ENCODE data around the gene MSL1. TPM values are rescaled to one million over a fixed set of nuclear protein-coding genes. Genes with fewer than 3 reads are reported as not detected.
A peak's percentile ranks its signal among the peaks of the same experiment; 100 is the strongest.

Gene MSL1
- polyA plus RNA-seq, 4 donors, result 53.1 to 120 (median 69.3) TPM

DNA sequence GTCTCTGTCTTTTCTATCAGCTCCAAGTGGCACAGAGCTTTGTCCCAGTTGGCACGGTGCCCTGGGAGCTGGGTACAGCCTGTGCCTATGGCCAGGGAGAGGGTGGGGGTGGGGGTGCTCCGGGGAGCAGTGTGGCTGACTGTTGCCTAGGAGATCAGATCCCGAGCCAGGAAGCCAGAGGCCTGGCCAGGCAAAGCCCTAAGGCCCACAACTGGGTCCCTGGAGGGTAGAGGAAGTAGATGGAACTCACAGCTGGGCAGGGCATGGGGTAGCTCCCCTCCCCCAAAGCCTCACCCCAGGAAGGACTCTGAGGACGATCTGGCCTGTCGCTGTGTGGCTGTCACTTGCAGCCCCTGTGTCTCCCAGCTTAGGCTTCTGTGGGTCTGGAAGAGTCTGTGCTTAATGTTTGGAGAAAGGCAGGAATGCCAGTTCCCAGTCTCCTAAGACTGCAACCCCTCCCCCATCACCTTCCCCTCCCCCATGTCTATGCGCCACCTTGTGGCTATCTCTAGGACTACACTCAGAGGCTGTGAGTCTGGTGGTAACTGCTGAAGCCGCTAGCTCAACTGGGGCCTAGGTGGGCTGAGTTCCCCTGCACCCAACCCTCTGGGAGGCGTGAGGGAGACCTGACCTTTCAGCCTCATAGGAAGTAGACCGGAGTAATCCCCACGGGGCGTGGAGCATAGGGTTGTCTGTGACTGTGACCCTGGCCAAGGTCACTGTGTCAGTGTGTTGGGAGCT is 46.4 kb upstream of the MSL1 start:
- WGBS, 3 donors, result 4 to 10% (median 7%) methylated on average over 11 of the region's 11 CpGs
- no peaks in the 10 kb centered on the region for H3K27me3 ChIP-seq (ENCODE audit: control insufficient read depth in 3 of 3, insufficient read depth in 3 of 3, low read length in 3 of 3)
- peaks cover 0 to 78% (median 2%) of the 10 kb centered on the region in 3 donors for H3K36me3 ChIP-seq (ENCODE audit: control insufficient read depth in 3 of 3, insufficient read depth in 2 of 3, low read depth in 1 of 3, low read length in 3 of 3)
- peak overlapping the region; percentile 90 to 99 (median 97) for H3K27ac ChIP-seq (ENCODE audit: low read depth in 1 of 3, low read length in 2 of 3)
- DNase-seq (peak; percentile 86 to 93), FAIRE-seq (no peak)
- H3K9me3 ChIP-seq (ENCODE audit: control insufficient read depth in 2 of 2, insufficient read depth in 1 of 2, low read depth in 1 of 2, low read length in 1 of 2), result no peaks in the 10 kb centered on the region
- H3K4me3 ChIP-seq (ENCODE audit: low read depth in 1 of 3, low read length in 3 of 3), result no peak overlapping the region
- H3K4me1 ChIP-seq (ENCODE audit: control insufficient read depth in 3 of 3, insufficient read depth in 2 of 3, low read depth in 1 of 3, low read length in 2 of 3), result peaks cover 8 to 62% (median 16%) of the 10 kb centered on the region in 3 donors

DNA sequence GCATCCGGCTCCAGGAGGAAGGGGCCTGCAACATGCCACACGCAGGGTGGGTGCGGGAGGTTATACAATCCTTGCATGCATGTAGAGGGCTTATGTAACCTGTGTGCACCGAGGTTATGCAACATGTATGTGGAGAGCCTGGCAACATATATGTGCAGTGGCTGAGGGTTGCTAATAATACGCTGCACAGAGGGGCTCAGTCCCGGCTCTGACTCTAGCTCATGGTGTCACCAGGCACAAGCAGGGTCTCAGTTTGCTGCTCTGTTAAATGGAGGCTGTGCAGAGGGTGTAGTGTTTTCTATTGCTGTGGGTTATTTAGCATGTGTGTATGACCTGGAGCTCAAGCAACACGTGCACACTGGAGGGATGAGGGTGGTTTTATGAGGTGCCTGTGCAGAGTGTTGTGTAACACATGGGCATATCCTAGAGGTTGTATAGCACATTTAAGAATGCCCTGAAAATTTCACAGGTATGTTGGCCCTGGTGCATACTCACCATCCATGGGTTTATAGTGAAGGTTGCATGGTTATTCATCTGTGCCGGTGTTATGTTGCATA is 45.8 kb upstream of the MSL1 start:
- Histone ChIP-seq H3K4me3 (ENCODE audit: low read depth in 1 of 3, low read length in 3 of 3) (no peak overlapping the region), H3K27ac (ENCODE audit: low read depth in 1 of 3, low read length in 2 of 3) (peak overlapping the region; percentile 90 to 99 (median 97)), H3K36me3 (ENCODE audit: control insufficient read depth in 3 of 3, insufficient read depth in 2 of 3, low read depth in 1 of 3, low read length in 3 of 3) (peaks cover 0 to 83% (median 2%) of the 10 kb centered on the region in 3 donors), H3K4me1 (ENCODE audit: control insufficient read depth in 3 of 3, insufficient read depth in 2 of 3, low read depth in 1 of 3, low read length in 2 of 3) (peaks cover 5 to 56% (median 10%) of the 10 kb centered on the region in 3 donors), H3K9me3 (ENCODE audit: control insufficient read depth in 2 of 2, insufficient read depth in 1 of 2, low read depth in 1 of 2, low read length in 1 of 2) (no peaks in the 10 kb centered on the region), H3K27me3 (ENCODE audit: control insufficient read depth in 3 of 3, insufficient read depth in 3 of 3, low read length in 3 of 3) (no peaks in the 10 kb centered on the region)
- no peak for FAIRE-seq
- 38 to 49% (median 38%) methylated on average over 8 of the region's 8 CpGs for WGBS, 3 donors
- peak in 1 of 2 donors; percentile 38 for DNase-seq

DNA sequence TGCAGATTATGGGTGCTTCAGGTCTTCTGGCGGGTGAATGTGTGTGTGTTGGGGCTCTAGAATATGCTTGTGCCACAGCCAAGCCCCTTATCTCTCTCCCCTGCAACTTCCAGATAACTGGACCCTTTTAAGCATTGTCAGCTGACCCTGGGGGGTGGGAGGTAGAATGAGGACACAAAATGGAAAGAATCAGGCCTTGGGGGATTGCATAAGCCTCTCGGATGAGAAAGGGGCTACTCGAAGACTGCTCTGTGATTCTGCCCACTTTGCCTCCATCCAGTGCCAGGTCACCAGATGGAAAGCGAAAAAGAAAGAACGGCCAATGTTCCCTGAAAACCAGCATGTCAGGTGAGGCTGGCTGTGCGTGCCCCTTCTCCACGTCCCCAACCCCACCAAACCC is 45.2 kb upstream of the MSL1 start:
- no peaks in the 10 kb centered on the region for H3K27me3 ChIP-seq (ENCODE audit: control insufficient read depth in 3 of 3, insufficient read depth in 3 of 3, low read length in 3 of 3)
- H3K4me1 ChIP-seq (ENCODE audit: control insufficient read depth in 3 of 3, insufficient read depth in 2 of 3, low read depth in 1 of 3, low read length in 2 of 3), result peaks cover 5 to 50% (median 10%) of the 10 kb centered on the region in 3 donors
- H3K4me3 ChIP-seq (ENCODE audit: low read depth in 1 of 3, low read length in 3 of 3), result no peak overlapping the region
- no peak for FAIRE-seq
- no peaks in the 10 kb centered on the region for H3K9me3 ChIP-seq (ENCODE audit: control insufficient read depth in 2 of 2, insufficient read depth in 1 of 2, low read depth in 1 of 2, low read length in 1 of 2)
- peak overlapping the region in 1 of 3 donors; percentile 97 for H3K27ac ChIP-seq (ENCODE audit: low read depth in 1 of 3, low read length in 2 of 3)
- WGBS, 3 donors, result 84 to 85% (median 84%) methylated on average over 7 of the region's 7 CpGs
- DNase-seq, result no peak
- peaks cover 0 to 85% (median 2%) of the 10 kb centered on the region in 3 donors for H3K36me3 ChIP-seq (ENCODE audit: control insufficient read depth in 3 of 3, insufficient read depth in 2 of 3, low read depth in 1 of 3, low read length in 3 of 3)

DNA sequence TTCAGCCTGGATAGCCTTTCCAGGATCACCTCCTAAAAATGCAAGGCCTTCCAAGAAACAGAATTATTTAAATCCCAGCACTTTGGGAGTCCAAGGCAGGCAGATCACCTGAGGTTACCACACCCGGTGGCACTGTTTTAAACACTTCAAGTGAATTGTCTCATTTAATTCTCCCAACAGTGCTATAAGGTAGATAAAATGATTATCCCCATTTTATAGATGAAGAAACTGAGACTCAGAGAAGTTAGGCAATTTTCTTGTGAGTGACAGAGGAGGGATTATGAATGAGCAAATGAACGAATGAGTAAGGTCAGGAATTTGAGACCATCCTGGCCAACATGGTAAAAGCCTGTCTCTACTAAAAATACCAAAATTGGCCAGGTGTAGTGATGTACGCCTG is 42.2 kb upstream of the MSL1 start:
- Histone ChIP-seq H3K27ac (ENCODE audit: low read depth in 1 of 3, low read length in 2 of 3) (no peak overlapping the region), H3K9me3 (ENCODE audit: control insufficient read depth in 2 of 2, insufficient read depth in 1 of 2, low read depth in 1 of 2, low read length in 1 of 2) (no peaks in the 10 kb centered on the region), H3K4me1 (ENCODE audit: control insufficient read depth in 3 of 3, insufficient read depth in 2 of 3, low read depth in 1 of 3, low read length in 2 of 3) (peaks cover 0 to 20% (median 1%) of the 10 kb centered on the region in 3 donors), H3K27me3 (ENCODE audit: control insufficient read depth in 3 of 3, insufficient read depth in 3 of 3, low read length in 3 of 3) (no peaks in the 10 kb centered on the region), H3K4me3 (ENCODE audit: low read depth in 1 of 3, low read length in 3 of 3) (no peak overlapping the region), H3K36me3 (ENCODE audit: control insufficient read depth in 3 of 3, insufficient read depth in 2 of 3, low read depth in 1 of 3, low read length in 3 of 3) (peaks cover 4 to 81% (median 7%) of the 10 kb centered on the region in 3 donors)
- 88 to 92% (median 90%) methylated on average over 3 of the region's 3 CpGs for WGBS, 3 donors
- no peak for DNase-seq
- FAIRE-seq, result no peak

DNA sequence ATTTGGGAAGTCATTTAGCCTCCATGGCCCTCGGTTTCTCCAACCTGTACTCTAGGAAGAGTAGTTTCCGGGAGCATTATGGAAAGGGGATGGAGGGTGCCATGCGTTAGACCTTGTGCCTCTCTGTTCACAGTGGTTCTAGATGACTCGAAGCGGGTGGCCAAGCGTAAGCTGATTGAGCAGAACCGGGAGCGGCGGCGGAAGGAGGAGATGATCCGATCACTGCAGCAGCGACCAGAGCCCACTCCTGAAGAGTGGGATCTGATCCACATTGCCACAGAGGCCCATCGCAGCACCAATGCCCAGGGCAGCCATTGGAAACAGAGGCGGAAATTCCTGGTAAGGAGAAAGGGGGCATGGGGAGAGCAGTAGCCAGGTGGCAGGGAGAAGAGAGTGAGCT is 37.3 kb upstream of the MSL1 start:
- no peaks in the 10 kb centered on the region for H3K9me3 ChIP-seq (ENCODE audit: control insufficient read depth in 2 of 2, insufficient read depth in 1 of 2, low read depth in 1 of 2, low read length in 1 of 2)
- H3K4me1 ChIP-seq (ENCODE audit: control insufficient read depth in 3 of 3, insufficient read depth in 2 of 3, low read depth in 1 of 3, low read length in 2 of 3), result peaks cover 0 to 6% (median 0%) of the 10 kb centered on the region in 3 donors
- no peaks in the 10 kb centered on the region for H3K27me3 ChIP-seq (ENCODE audit: control insufficient read depth in 3 of 3, insufficient read depth in 3 of 3, low read length in 3 of 3)
- WGBS, 3 donors, result 94 to 95% (median 94%) methylated on average over 14 of the region's 14 CpGs
- H3K4me3 ChIP-seq (ENCODE audit: low read depth in 1 of 3, low read length in 3 of 3), result no peak overlapping the region
- DNase-seq (no peak), FAIRE-seq (no peak)
- no peak overlapping the region for H3K27ac ChIP-seq (ENCODE audit: low read depth in 1 of 3, low read length in 2 of 3)
- peaks cover 8 to 82% (median 19%) of the 10 kb centered on the region in 3 donors for H3K36me3 ChIP-seq (ENCODE audit: control insufficient read depth in 3 of 3, insufficient read depth in 2 of 3, low read depth in 1 of 3, low read length in 3 of 3)

DNA sequence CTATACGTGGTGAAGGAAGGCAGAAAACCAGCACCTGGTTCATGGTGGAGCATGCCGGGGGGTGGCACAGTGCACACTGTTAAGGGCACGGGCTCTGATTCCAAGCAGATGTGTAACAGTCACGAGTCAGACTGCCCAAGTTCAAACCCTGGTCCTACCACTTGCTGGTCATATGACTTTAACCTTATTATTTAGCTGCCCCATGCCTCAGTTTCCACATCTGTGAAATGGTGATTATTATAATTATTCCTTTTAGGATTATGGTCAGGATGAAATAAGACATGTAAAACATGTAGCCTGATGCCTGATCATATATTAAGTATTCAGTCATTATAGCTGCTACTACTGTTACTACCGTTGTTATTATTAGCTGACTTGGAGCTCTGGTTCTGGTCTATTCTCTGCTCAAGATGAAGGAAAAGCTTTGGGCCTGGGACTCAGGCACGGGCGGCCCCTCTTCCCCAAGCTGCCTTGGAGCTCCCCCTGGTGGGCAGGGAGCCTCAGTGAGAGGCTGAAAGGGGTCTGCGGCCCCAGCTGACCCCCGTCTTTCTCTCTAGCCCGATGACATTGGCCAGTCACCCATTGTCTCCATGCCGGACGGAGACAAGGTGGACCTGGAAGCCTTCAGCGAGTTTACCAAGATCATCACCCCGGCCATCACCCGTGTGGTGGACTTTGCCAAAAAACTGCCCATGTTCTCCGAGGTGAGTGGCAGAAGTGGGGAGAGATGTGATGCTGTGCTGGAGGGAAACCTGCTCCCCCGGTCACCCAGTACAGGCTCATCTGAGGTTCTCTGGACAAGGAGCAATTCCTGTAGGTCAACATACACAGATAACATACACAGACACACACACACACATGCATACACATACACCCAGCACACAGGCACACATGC is 35.4 kb upstream of the MSL1 start:
- FAIRE-seq (no peak), DNase-seq (peak in 1 of 2 donors; percentile 65)
- no peak overlapping the region for H3K4me3 ChIP-seq (ENCODE audit: low read depth in 1 of 3, low read length in 3 of 3)
- H3K36me3 ChIP-seq (ENCODE audit: control insufficient read depth in 3 of 3, insufficient read depth in 2 of 3, low read depth in 1 of 3, low read length in 3 of 3), result peaks cover 10 to 88% (median 19%) of the 10 kb centered on the region in 3 donors
- WGBS, 3 donors, result 58 to 63% (median 62%) methylated on average over 17 of the region's 17 CpGs
- H3K4me1 ChIP-seq (ENCODE audit: control insufficient read depth in 3 of 3, insufficient read depth in 2 of 3, low read depth in 1 of 3, low read length in 2 of 3), result peaks cover 0 to 13% (median 0%) of the 10 kb centered on the region in 3 donors
- no peak overlapping the region for H3K27ac ChIP-seq (ENCODE audit: low read depth in 1 of 3, low read length in 2 of 3)
- no peaks in the 10 kb centered on the region for H3K27me3 ChIP-seq (ENCODE audit: control insufficient read depth in 3 of 3, insufficient read depth in 3 of 3, low read length in 3 of 3)
- H3K9me3 ChIP-seq (ENCODE audit: control insufficient read depth in 2 of 2, insufficient read depth in 1 of 2, low read depth in 1 of 2, low read length in 1 of 2), result no peaks in the 10 kb centered on the region

DNA sequence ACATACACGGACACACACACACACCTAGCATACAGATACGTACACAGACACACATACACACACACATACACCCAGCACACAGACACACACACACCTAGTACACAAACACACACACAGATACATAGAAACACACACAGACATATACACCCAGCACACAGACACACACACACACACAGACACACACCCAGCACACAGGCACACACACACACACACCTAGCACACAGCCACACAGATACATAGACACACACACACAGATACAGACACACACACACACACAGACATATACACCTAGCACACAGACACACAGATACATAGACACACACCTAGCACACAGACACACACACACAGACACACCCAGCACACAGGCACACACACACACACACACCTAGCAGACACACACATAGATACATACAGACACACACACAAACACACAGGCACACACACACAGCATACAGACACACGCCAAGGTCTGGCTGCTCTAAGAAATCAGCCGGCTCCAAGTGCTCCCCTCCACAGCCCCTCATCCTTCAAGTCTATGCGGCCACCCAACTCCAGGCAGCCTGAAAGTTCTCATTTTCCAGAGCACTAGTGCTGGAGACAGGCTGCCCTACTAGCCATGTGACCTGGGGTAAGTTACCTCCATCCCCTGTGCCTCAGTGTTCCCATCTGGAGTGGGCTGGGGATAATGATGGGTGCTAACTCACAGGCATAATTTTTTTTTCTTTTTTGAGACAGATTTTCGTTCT is 34.5 kb upstream of the MSL1 start:
- DNase-seq (no peak), FAIRE-seq (no peak)
- Histone ChIP-seq H3K27ac (ENCODE audit: low read depth in 1 of 3, low read length in 2 of 3) (no peak overlapping the region), H3K36me3 (ENCODE audit: control insufficient read depth in 3 of 3, insufficient read depth in 2 of 3, low read depth in 1 of 3, low read length in 3 of 3) (peaks cover 10 to 93% (median 19%) of the 10 kb centered on the region in 3 donors), H3K4me1 (ENCODE audit: control insufficient read depth in 3 of 3, insufficient read depth in 2 of 3, low read depth in 1 of 3, low read length in 2 of 3) (peaks cover 0 to 13% (median 0%) of the 10 kb centered on the region in 3 donors), H3K4me3 (ENCODE audit: low read depth in 1 of 3, low read length in 3 of 3) (no peak overlapping the region), H3K9me3 (ENCODE audit: control insufficient read depth in 2 of 2, insufficient read depth in 1 of 2, low read depth in 1 of 2, low read length in 1 of 2) (no peaks in the 10 kb centered on the region), H3K27me3 (ENCODE audit: control insufficient read depth in 3 of 3, insufficient read depth in 3 of 3, low read length in 3 of 3) (no peaks in the 10 kb centered on the region)
- WGBS, 3 donors, result 82 to 86% (median 86%) methylated on average over 6 of the region's 6 CpGs
